Measurements from ENCODE around the gene ANKMY1.

ANKMY1 gene

DNA sequence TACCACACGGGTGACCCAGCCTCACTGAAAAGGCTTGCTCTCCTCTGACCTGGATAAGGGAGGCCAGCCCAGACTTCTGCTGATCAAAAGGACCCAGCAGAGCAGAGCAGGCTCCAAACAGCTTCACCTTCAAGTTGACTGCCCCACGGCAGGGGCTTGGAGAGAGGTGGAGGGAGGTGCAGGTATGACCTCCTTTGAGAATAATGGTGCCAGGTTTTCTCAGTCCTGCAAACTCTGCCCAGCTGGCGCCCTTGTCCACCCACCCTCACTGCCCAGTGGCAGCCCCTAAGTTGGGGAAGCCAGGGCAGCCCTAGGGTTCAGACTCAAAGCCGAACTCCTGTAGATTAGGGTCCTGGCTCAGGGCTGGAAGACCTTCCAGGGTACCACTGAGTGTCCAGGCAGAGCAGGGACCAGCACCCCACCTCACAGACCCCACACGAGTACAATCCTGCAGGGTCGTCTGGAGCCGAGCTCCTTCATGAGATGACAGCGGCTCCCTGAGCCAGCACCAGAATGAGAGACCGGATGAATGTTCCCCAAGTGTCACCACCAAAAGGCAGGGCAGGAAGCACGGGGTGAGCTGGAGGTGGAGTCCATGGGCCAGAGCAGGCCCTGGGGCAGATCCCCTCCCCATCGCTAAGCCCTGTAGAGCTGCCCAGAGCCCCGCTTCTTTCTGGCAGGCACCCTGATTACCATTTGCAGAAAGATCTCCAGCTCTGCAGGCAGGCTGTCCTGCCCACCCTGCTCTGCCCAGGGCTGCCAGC, 125.9 kb downstream of the ANKMY1 start:
- DNase-seq = no peak

DNA sequence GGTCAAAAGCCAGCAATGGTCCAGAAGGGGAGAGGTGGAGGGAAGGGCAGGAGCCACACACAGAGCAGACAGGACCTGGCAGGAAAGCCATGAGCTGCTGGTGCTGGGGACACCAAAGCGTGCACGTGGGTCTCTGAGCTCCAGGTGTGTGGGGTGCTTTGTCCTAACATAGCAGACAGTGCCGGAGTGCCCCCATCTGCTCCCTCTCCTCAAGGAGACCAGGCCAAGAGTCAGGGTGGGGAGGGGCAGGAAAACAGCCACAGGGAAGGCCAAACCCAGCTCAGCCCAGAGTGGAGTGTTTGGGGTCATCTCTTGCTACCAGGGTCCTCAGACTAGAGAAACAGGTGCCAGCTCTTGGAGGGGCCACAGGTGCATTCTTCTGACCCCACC, 126.5 kb downstream of the ANKMY1 start:
- DNase-seq = no peak

- no peak for DNase-seq
Measured at GRCh38 chr2:240430595-240430994, 127.2 kb downstream of the ANKMY1 start.

GRCh38 chr2:240429872-240430491, 127.8 kb downstream of the ANKMY1 start:
- no peak for DNase-seq

Data from suppressor macrophage treated with lipopolysaccharide for 1 hour (primary cell).